GM15510 (cell line): ENCODE results near the gene SYNE1.

Experiments used
- POLR2A ChIP-seq: IDR thresholded peaks from 3 replicates; pipeline ENCODE4 v1.6.1; 2011; ENCODE audit warnings: borderline replicate concordance; ENCODE audit not compliant: insufficient read length; ENCODE audit errors: extremely low read depth

The SYNE1 gene

DNA sequence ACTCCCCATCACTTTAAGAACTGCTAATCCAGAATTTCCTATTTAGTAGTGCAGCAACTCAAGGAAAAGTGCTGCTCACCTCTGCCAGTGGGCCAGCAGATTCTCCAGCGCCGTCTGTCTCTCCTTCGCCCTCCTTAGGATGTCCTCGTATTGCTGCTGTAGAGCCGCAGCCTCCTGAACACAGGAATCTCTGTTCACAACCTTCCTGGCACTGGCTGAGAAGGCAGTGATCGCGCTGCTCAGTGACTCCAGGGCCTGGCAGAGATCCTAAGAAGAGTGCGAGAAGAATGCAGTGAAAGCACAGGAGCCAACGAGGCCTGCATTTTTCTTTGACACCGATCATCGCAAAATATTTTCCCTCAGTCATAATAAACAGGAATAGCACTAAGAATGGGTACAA is 209.0 kb downstream of the SYNE1 start:
- TF ChIP-seq POLR2A = no peak

DNA sequence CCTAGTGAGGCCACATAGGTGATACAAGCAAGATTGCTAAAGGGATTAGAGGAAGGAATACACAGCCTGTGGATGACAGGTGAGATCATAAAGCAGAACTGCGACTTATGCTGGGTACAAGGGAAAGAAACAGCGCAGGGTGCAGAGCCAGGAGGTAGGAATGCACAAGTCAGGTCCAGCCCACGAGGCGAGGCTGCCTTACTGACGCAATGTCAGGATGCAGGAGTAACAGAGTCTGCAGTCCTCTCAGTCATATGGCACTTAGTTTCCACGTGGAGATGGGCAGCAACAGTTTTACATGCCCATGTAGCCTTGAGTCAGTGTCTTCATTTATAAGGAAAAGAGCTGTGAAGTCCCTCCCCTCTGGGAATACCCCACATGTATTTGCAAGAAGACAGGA is 210.9 kb downstream of the SYNE1 start:
- no peak for TF ChIP-seq POLR2A

- TF ChIP-seq POLR2A = no peak
Observed at GRCh38 chr6:152423216-152424103, 213.7 kb downstream of the SYNE1 start.

DNA sequence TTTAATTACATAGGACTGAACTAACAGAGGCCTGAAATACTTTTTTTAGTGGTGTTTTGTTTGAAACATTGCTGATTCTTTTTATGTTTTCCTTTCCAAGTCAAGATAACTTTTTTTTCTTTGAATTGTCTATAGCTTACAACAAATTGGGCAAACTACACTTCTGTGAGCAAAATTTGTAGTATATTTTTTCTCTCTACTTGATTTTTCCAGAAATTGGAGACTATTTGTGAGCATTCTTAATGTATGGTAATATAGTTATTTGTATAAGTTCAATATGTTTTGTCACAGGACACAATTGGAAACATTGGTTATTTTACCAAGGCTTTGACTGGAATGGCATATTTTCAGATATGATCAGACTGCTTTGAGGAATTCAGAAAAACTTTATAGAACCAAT is 216.5 kb downstream of the SYNE1 start:
- TF ChIP-seq POLR2A = no peak

GRCh38 chr6:152418551-152418950 is 218.6 kb downstream of the SYNE1 start:
- no peak for TF ChIP-seq POLR2A

GRCh38 chr6:152416652-152417051 is 220.5 kb downstream of the SYNE1 start:
- TF ChIP-seq POLR2A = no peak

- TF ChIP-seq POLR2A = no peak
Observed at GRCh38 chr6:152404936-152405595, 232.1 kb downstream of the SYNE1 start.

DNA sequence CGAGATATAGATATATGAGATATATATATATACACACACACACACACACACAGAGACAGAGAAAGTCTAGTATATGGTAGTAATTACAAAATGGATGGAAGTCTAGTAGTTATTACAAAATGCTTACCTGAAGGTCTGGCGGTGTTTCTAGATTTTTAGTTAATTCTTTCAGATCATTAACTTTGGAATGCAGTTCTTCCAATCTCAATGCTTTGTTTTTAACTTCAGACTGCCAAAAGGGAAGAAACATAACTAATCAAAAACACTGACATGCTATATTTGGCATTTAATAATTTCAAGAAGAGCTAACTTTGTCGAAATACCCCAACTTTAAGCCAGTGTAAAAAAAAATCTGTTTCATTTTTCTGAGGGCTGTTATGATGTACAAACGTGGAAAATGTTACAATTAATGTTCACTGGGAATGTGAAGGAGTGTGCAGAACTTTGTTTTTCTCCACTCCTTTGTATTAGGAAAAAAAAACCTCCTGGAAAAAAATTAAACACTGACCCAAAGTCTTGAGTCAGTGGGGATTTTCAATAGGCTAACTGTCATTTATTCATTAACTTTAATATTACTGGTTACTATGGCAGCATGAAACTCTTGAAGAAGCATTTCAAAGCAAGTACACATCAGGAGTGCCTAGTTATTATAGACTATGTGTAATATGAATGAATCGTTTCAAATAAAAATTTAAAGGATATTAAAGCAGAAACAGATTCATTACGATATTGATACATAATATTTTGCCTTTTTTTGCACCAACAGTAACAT is 232.9 kb downstream of the SYNE1 start:
- no peak for TF ChIP-seq POLR2A

- TF ChIP-seq POLR2A = no peak
Observed at GRCh38 chr6:152402791-152403190, 234.4 kb downstream of the SYNE1 start.

DNA sequence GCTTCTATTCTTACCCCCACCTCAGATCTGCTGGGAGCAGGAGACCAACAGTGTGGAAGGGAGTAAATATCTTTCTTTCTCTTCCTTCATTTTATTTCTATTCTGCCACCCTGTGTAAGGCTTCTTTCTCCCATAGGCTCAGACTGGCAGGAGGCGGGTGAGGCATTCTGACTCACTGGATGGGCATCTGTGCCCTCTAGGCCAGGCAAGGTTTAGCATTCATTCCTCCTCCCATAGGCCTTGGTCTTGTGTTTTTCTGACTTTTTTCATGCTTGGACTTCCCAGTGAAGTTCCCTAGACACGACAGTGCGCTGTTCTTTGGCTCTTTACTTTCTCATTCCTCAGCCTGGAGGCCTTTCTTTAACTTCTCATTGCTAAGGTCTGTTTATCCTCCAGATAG is 235.2 kb downstream of the SYNE1 start:
- no peak for TF ChIP-seq POLR2A

GRCh38 chr6:152399399-152399798 is 237.8 kb downstream of the SYNE1 start:
- TF ChIP-seq POLR2A = no peak

- TF ChIP-seq POLR2A = no peak
Observed at GRCh38 chr6:152398993-152399392, 238.2 kb downstream of the SYNE1 start.

GRCh38 chr6:152398316-152398715 is 238.8 kb downstream of the SYNE1 start:
- no peak for TF ChIP-seq POLR2A

- TF ChIP-seq POLR2A = no peak
Observed at GRCh38 chr6:152394303-152394702, 242.9 kb downstream of the SYNE1 start.
